IMR-90 (cell line): ENCODE results near the gene R3HDML. TPM values are rescaled to one million over a fixed set of nuclear protein-coding genes. Genes with fewer than 3 reads are reported as not detected.
A peak's percentile ranks its signal among the peaks of the same experiment; 100 is the strongest.

Experiments used
- ATAC-seq: fragments of 200-7000 bp; cut with Tn5 transposase; 2 replicates; pipeline ENCODE4 v1.9.1; 2020; ENCODE audit warnings: low read depth, mild to moderate bottlenecking, moderate library complexity
- BruUV-seq: library from RNA; stranded (reverse); fragments of 400-500 nt; replicated peaks from 2 replicates; lab custom pipeline; 2021; lab: Mats Ljungman, UMichigan
- CTCF ChIA-PET: fragments of 300-600 bp; formaldehyde crosslinking; extraction: SDS; loops from one replicate; lab custom pipeline; 2021; ENCODE audit warnings: antibody characterized with exemption; lab: Yijun Ruan, JAX
- POLR2A ChIA-PET: fragments of 300-600 bp; sonication (Branson Sonifier 250); formaldehyde crosslinking; loops from one replicate; lab custom pipeline; 2022; ENCODE audit warnings: antibody characterized with exemption; ENCODE audit not compliant: unreplicated experiment; lab: Charles Lee
- DNase-seq: peaks from one replicate; pipeline ENCODE4 v3.0.0; 2013
- H2AFZ ChIP-seq: replicated peaks from 2 replicates; pipeline ENCODE3; 2013; ENCODE audit warnings: low read length, mild to moderate bottlenecking; ENCODE audit not compliant: poor library complexity
- H2AK5ac ChIP-seq: 2 replicates; pipeline ENCODE4 v1.6.1; 2013; ENCODE audit warnings: low read depth, low read length, inconsistent platforms
- H2AK9ac ChIP-seq: replicated peaks from 2 replicates; pipeline ENCODE3; 2013; ENCODE audit warnings: mild to moderate bottlenecking, low read depth, low read length, moderate library complexity; ENCODE audit not compliant: poor library complexity
- H2BK120ac ChIP-seq: 2 replicates; pipeline ENCODE4 v1.6.1; 2013; ENCODE audit warnings: low read depth, low read length, inconsistent platforms
- H2BK15ac ChIP-seq: 3 replicates; pipeline ENCODE4 v1.6.1; 2013; ENCODE audit warnings: low read depth, low read length, inconsistent platforms
- H2BK20ac ChIP-seq: 2 replicates; pipeline ENCODE4 v1.6.1; 2013; ENCODE audit warnings: low read depth, mild to moderate bottlenecking, inconsistent platforms, low read length, moderate library complexity
- H2BK5ac ChIP-seq: 2 replicates; pipeline ENCODE4 v1.6.1; 2013; ENCODE audit warnings: mild to moderate bottlenecking, low read depth, low read length, inconsistent platforms; ENCODE audit not compliant: poor library complexity, severe bottlenecking
- H3K14ac ChIP-seq: replicated peaks from 2 replicates; pipeline ENCODE4 v1.6.1; 2013; ENCODE audit warnings: low read depth, low read length, inconsistent platforms
- H3K18ac ChIP-seq: 2 replicates; pipeline ENCODE4 v1.6.1; 2013; ENCODE audit warnings: low read depth, low read length, control low read depth
- H3K23ac ChIP-seq: 2 replicates; pipeline ENCODE4 v1.6.1; 2013; ENCODE audit warnings: low read depth, low read length, inconsistent platforms
- H3K27ac ChIP-seq: 2 replicates; pipeline ENCODE4 v1.5.1; 2013; ENCODE audit warnings: mild to moderate bottlenecking, control low read depth, low read length; ENCODE audit not compliant: insufficient read depth
- H3K27me3 ChIP-seq: 2 replicates; pipeline ENCODE4 v1.6.1; 2013; ENCODE audit warnings: low read length; ENCODE audit not compliant: control insufficient read depth, insufficient read depth
- H3K36me3 ChIP-seq: 2 replicates; pipeline ENCODE4 v1.6.1; 2013; ENCODE audit warnings: low read length, mixed read lengths; ENCODE audit not compliant: control insufficient read depth, insufficient read depth
- H3K4ac ChIP-seq: 2 replicates; pipeline ENCODE4 v1.6.1; 2013; ENCODE audit warnings: low read depth, low read length, inconsistent platforms
- H3K4me1 ChIP-seq: 2 replicates; pipeline ENCODE4 v1.6.1; 2013; ENCODE audit warnings: low read length, mixed read lengths; ENCODE audit not compliant: control insufficient read depth, insufficient read depth
- H3K4me2 ChIP-seq: 2 replicates; pipeline ENCODE4 v1.6.1; 2013; ENCODE audit warnings: low read depth, mild to moderate bottlenecking, control low read depth, low read length, moderate library complexity
- H3K4me3 ChIP-seq: 2 replicates; pipeline ENCODE4 v1.5.1; 2013; ENCODE audit warnings: low read depth, mild to moderate bottlenecking, control low read depth, low read length, moderate library complexity; ENCODE audit not compliant: insufficient read depth
- H3K56ac ChIP-seq: 2 replicates; pipeline ENCODE4 v1.6.1; 2013; ENCODE audit warnings: low read length, inconsistent platforms; ENCODE audit not compliant: insufficient read depth; ENCODE audit errors: extremely low read depth
- H3K79me1 ChIP-seq, 2 experiments: 2 replicates each; pipeline ENCODE4 v1.6.1; 2013; ENCODE audit warnings: low read length in 2 of 2, inconsistent platforms in 1 of 2, low read depth in 1 of 2
- H3K9ac ChIP-seq: 2 replicates; pipeline ENCODE4 v1.6.1; 2013; ENCODE audit warnings: low read depth, low read length, control low read depth
- H3K9me1 ChIP-seq: 2 replicates; pipeline ENCODE4 v1.6.1; 2013; ENCODE audit warnings: low read length, inconsistent platforms; ENCODE audit not compliant: insufficient read depth
- H3K9me3 ChIP-seq: 2 replicates; pipeline ENCODE4 v1.6.1; 2013; ENCODE audit warnings: low read length; ENCODE audit not compliant: control insufficient read depth, insufficient read depth
- H4K20me1 ChIP-seq: 2 replicates; pipeline ENCODE4 v1.6.1; 2013; ENCODE audit warnings: low read length, inconsistent platforms; ENCODE audit not compliant: insufficient read depth
- H4K5ac ChIP-seq: 2 replicates; pipeline ENCODE4 v1.6.1; 2013; ENCODE audit warnings: mild to moderate bottlenecking, low read depth, low read length, control low read depth
- H4K8ac ChIP-seq, 2 experiments: 2 replicates each; pipeline ENCODE4 v1.6.1; 2013; ENCODE audit warnings: low read depth in 2 of 2, low read length in 2 of 2, control low read depth in 1 of 2, inconsistent platforms in 1 of 2
- H4K91ac ChIP-seq: 2 replicates; pipeline ENCODE4 v1.6.1; 2013; ENCODE audit warnings: low read depth, low read length, inconsistent platforms; ENCODE audit not compliant: insufficient read depth
- BHLHE40 ChIP-seq: fragments of 150-350 bp; IDR thresholded peaks from 2 replicates; pipeline ENCODE4 v1.6.1; 2016; ENCODE audit warnings: mild to moderate bottlenecking, low read depth, low read length
- CHD1 ChIP-seq: IDR thresholded peaks from 2 replicates; pipeline ENCODE4 v1.6.1; 2012; ENCODE audit warnings: low read depth, low read length, improper control_type of control experiment
- CTCF ChIP-seq: conservative IDR thresholded peaks from 2 replicates; pipeline ENCODE4 v1.5.1; 2012; ENCODE audit warnings: mild to moderate bottlenecking, low read depth, low read length, improper control_type of control experiment
- FOS ChIP-seq: fragments of 150-350 bp; IDR thresholded peaks from 2 replicates; pipeline ENCODE4 v1.6.1; 2016; ENCODE audit warnings: low read depth, low read length
- MAFK ChIP-seq: IDR thresholded peaks from 2 replicates; pipeline ENCODE4 v1.6.1; 2012; ENCODE audit warnings: low read depth, low read length, improper control_type of control experiment
- MAZ ChIP-seq: IDR thresholded peaks from 2 replicates; pipeline ENCODE4 v1.6.1; 2012; ENCODE audit warnings: low read depth, mild to moderate bottlenecking, low read length, improper control_type of control experiment, moderate library complexity, borderline replicate concordance
- MXI1 ChIP-seq: IDR thresholded peaks from 2 replicates; pipeline ENCODE4 v1.6.1; 2012; ENCODE audit warnings: low read depth, mild to moderate bottlenecking, low read length, moderate library complexity, borderline replicate concordance
- POLR2A ChIP-seq: IDR thresholded peaks from 2 replicates; pipeline ENCODE4 v1.6.1; 2012; ENCODE audit warnings: mild to moderate bottlenecking, low read depth, low read length
- RAD21 ChIP-seq: IDR thresholded peaks from 2 replicates; pipeline ENCODE4 v1.6.1; 2012; ENCODE audit warnings: low read length, improper control_type of control experiment
- RCOR1 ChIP-seq: IDR thresholded peaks from 2 replicates; pipeline ENCODE4 v1.6.1; 2012; ENCODE audit warnings: mild to moderate bottlenecking, low read length, improper control_type of control experiment; ENCODE audit not compliant: insufficient replicate concordance
- RFX5 ChIP-seq: IDR thresholded peaks from 2 replicates; pipeline ENCODE4 v1.8.0; 2012; ENCODE audit warnings: low read depth, mild to moderate bottlenecking, low read length, moderate library complexity
- SMC3 ChIP-seq: fragments of 150-350 bp; IDR thresholded peaks from 2 replicates; pipeline ENCODE4 v1.6.1; 2016; ENCODE audit warnings: low read depth, mild to moderate bottlenecking, antibody characterized with exemption, low read length, moderate library complexity
- USF2 ChIP-seq: fragments of 150-350 bp; IDR thresholded peaks from 2 replicates; pipeline ENCODE4 v1.6.1; 2017; ENCODE audit warnings: mild to moderate bottlenecking, antibody characterized with exemption, low read length, low read depth
- WGBS, 2 experiments: methylation state at CpG; one replicate each; pipeline versions ENCODE4 v1.1.5 to v1.1.7; 2013; ENCODE audit warnings: missing lambda C conversion rate in 2 of 2; ENCODE audit not compliant: insufficient read length in 1 of 2; ENCODE audit errors: extremely low coverage in 2 of 2; 5-methylcytosine and 5-hydroxymethylcytosine counted together
- dilution Hi-C: fragments of 300-500 bp; cut with HindIII; formaldehyde crosslinking; loops from one replicate; pipeline ENCODE4 v1.14.3; 2018; ENCODE audit warnings: low sequenced_read_pairs; ENCODE audit not compliant: unreplicated experiment
- in situ Hi-C: fragments of 300-500 bp; cut with MboI; formaldehyde crosslinking; loops from 3 replicates; pipeline ENCODE4 v1.14.3; 2019; ENCODE audit warnings: low sequenced_read_pairs, inconsistent platforms, mixed read lengths
- intact Hi-C: fragments of 100-400 bp; cut with micrococcal nuclease; formaldehyde crosslinking; loops from 2 replicates; pipeline ENCODE4 v1.10.0; 2022
- polyA plus RNA-seq, 3 experiments: library from polyadenylated mRNA; depleted of rRNA; stranded (reverse); fragments of >200 nt; gene quantifications; 2 replicates each; pipeline ENCODE4 v1.2.3, GENCODE V29; 2012; ENCODE audit warnings: low replicate concordance in 1 of 3
- total RNA-seq: library from RNA; depleted of rRNA; stranded (reverse); fragments of >200 nt; gene quantifications from 2 replicates; pipeline ENCODE4 v1.2.3, GENCODE V29; 2012

The R3HDML gene
- total and polyA plus RNA-seq, 2 of the 4 experiments (the other 2 are of a cell fraction), result not detected

- peak within 1 kb of the TSS; percentile 18 for H2AK9ac ChIP-seq
- H2AK5ac ChIP-seq, result no peak within 1 kb of the TSS
- no peak within 1 kb of the TSS; the same call in 1 of the 2 replicates for H3K56ac ChIP-seq
- no peaks in the 10 kb centered on the region for H3K9me1 ChIP-seq
- H2BK120ac ChIP-seq, result no peak within 1 kb of the TSS
- H3K18ac ChIP-seq, result no peak within 1 kb of the TSS
- 1% methylated on average over 41 of the region's 70 CpGs; no CpG with 5 or more reads in 1 of the 2 experiments for WGBS, 2 experiments
- in situ Hi-C loops, result loop anchor here (5.0 kb wide), 2 partner anchors 94 to 194 kb away; no protein-coding TSS in a partner anchor
- peaks cover 4% of the 10 kb centered on the region for H3K4me1 ChIP-seq
- 0 out of 2 replicates have a peak within 1 kb of the TSS, but pooled peaks have one; percentile 22 for H3K14ac ChIP-seq
- no peak within 1 kb of the TSS; the same call in 1 of the 2 replicates for H4K91ac ChIP-seq
- peak; percentile 96 for DNase-seq
- 0 out of 2 replicates have a peak within 1 kb of the TSS, but pooled peaks have one; percentile 22 for H4K5ac ChIP-seq
- peaks cover 2% of the 10 kb centered on the region; the same call in 1 of the 2 replicates for H3K27me3 ChIP-seq
- peak within 1 kb of the TSS; percentile 99 for H2AFZ ChIP-seq
- H3K4ac ChIP-seq, result peak within 1 kb of the TSS; percentile 55
- intact Hi-C loops, result loop anchor here (1.0 to 10.0 kb wide), 3 partner anchors 94 to 195 kb away; no protein-coding TSS in a partner anchor
- ChIA-PET POLR2A (interaction anchor here (1.6 kb wide), 1 partner anchor 9 kb away, joined by 4 read pairs; no protein-coding TSS in a partner anchor), CTCF (interaction anchor here (0.6 to 6.4 kb wide), 15 partner anchors 9 to 1024 kb away, joined by 3 to 52 read pairs (median 3); no protein-coding TSS in a partner anchor)
- BruUV-seq, result no TSS peak
- H2BK20ac ChIP-seq, result no peak within 1 kb of the TSS
- H2BK5ac ChIP-seq, result peak within 1 kb of the TSS; percentile 48
- peak within 1 kb of the TSS; percentile 36; the same call in 1 of the 2 replicates for H3K23ac ChIP-seq
- peak within 1 kb of the TSS; percentile 56 for H3K9ac ChIP-seq
- no peak within 1 kb of the TSS; the same call in 2 of the 3 replicates for H2BK15ac ChIP-seq
- peak within 1 kb of the TSS; percentile 86 for H3K4me2 ChIP-seq
- dilution Hi-C loops, result no loop called here
- H4K20me1 ChIP-seq, result no peaks in the 10 kb centered on the region
- H4K8ac ChIP-seq, result peak within 1 kb of the TSS; percentile 56 to 85
- H3K4me3 ChIP-seq, result peak within 1 kb of the TSS; percentile 79
- ATAC-seq, result peak; percentile 96
- H3K79me1 ChIP-seq, result peaks cover 9 to 24% of the 10 kb centered on the region in 2 experiments; a peak in 2 of 4 replicates
- peak within 1 kb of the TSS; percentile 64 for H3K27ac ChIP-seq
- no peaks in the 10 kb centered on the region for H3K9me3 ChIP-seq
- 0 out of 2 replicates have a peak, but pooled peaks cover 1% of the 10 kb centered on the region for H3K36me3 ChIP-seq
- TF ChIP-seq USF2, result peak; percentile 70
- TF ChIP-seq SMC3, result peak; percentile 95
- peak; percentile 81 for TF ChIP-seq BHLHE40
- TF ChIP-seq FOS, result no peak
- 0 out of 2 replicates have a peak, but pooled peaks have one; percentile 26 for TF ChIP-seq POLR2A
- TF ChIP-seq MAFK, result no peak
- peak; percentile 67; the same call in 1 of the 2 replicates for TF ChIP-seq MAZ
- no peak for TF ChIP-seq RFX5
- no peak for TF ChIP-seq RCOR1
- no peak for TF ChIP-seq CHD1
- TF ChIP-seq CTCF, result peak; percentile 98
- TF ChIP-seq MXI1, result peak; percentile 87
- peak; percentile 87 for TF ChIP-seq RAD21
Measured at GRCh38 chr20:44310664-44311639, 25.9 kb upstream of the R3HDML start, which contains the start of gene FITM2. TSS of gene FITM2 (minus strand) at chr20:44311202. CDS start at chr20:44311148, 54 bp downstream.
